ENCODE measurements around the gene CELSR1. TPM values are rescaled to one million over a fixed set of nuclear protein-coding genes. Genes with fewer than 3 reads are reported as not detected.

CELSR1 gene, protein sequence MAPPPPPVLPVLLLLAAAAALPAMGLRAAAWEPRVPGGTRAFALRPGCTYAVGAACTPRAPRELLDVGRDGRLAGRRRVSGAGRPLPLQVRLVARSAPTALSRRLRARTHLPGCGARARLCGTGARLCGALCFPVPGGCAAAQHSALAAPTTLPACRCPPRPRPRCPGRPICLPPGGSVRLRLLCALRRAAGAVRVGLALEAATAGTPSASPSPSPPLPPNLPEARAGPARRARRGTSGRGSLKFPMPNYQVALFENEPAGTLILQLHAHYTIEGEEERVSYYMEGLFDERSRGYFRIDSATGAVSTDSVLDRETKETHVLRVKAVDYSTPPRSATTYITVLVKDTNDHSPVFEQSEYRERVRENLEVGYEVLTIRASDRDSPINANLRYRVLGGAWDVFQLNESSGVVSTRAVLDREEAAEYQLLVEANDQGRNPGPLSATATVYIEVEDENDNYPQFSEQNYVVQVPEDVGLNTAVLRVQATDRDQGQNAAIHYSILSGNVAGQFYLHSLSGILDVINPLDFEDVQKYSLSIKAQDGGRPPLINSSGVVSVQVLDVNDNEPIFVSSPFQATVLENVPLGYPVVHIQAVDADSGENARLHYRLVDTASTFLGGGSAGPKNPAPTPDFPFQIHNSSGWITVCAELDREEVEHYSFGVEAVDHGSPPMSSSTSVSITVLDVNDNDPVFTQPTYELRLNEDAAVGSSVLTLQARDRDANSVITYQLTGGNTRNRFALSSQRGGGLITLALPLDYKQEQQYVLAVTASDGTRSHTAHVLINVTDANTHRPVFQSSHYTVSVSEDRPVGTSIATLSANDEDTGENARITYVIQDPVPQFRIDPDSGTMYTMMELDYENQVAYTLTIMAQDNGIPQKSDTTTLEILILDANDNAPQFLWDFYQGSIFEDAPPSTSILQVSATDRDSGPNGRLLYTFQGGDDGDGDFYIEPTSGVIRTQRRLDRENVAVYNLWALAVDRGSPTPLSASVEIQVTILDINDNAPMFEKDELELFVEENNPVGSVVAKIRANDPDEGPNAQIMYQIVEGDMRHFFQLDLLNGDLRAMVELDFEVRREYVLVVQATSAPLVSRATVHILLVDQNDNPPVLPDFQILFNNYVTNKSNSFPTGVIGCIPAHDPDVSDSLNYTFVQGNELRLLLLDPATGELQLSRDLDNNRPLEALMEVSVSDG (N-terminal part only)
- 0.41 and 0.43 TPM in 2 replicates for total RNA-seq

DNA sequence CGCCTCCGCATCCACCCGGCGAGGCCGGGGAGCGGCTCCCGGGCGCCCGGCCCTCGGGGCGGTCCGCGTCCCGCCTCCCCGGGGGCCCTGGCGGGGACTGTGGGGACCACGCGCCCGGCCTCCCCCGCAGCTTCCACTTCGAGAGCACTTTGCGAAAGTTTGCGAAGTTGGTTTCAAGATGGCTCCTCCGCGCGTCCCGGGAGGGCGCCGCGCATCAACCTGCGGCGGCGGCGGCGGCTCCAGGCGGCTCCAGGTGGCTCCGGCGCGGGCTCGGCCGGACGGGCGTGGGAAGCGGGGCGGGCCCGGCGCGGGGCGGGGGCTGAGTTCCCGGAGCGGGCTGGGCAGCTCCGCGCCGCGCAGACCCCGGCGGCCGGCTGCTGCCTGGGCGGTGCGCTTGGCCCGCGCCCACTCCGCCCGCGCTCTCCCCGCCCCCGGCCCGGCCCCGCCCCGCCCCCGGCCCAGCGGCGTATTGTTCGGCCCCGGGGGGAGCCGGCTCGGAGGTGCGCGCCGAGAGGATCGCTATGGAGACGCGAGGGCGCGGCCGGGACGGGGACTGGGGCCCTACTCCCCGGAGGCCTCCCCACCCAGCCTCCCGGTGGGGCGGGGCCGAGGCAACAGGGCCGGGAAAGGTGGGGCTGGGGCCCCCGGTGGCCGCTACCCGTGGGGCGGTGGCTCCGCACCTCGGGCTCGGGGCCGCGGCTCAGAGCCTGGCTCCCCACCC is at the start of gene CELSR1:
Gene CELSR1, minus strand, starts transcription at position 396 of the 721 bp plus-strand sequence. CDS start 450 bp downstream, outside the sequence.
- intact Hi-C loops (cut with micrococcal nuclease): no loop called here

DNA sequence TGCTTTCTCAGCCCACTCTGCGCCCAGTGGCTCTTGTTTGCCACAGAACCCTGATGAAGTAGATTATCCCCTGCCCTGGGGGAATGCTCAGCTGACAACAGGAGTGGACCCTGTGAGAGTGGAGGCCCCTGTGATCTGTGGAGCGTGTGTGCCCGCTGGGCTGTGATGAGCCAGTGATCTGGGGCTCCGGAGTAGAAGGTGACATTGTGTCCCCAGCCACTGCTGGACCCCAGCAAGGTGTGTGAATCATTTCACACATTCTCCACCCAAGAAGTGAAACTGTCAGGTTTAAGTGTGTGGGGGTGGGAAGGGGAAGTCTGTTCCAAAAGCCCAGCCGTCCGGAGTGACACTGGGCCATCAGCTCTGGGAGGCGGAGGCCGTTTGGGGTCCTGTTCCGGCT is 49.6 kb upstream of the CELSR1 start:
- intact Hi-C loops (cut with micrococcal nuclease): loop anchor here (2.0 kb wide), 1 partner anchor 26 kb away; no protein-coding TSS in a partner anchor

DNA sequence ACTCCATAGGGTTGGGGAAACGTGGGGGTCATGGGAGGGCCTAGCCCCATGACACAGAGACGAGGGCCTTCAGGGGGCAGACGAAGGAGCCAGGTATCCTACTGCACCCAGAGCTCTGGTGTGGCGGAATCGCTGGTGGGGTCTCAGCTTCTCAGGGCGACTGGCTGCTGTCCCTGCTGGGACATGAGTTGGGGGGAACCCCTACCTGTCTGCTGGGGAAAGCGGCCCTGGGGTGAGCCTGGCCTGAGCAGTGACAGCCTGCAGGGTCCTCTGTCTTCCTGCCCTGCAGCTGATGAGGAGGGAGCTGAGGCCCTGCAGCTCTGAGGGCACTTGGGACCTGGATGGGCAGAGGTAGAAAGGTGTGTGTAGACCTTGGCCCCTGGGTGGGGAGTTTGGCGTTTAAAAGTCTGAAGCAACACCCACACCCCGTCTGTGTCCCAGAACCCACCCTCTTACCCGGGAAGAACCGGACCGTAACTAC is 49.2 kb upstream of the CELSR1 start:
- intact Hi-C loops (cut with micrococcal nuclease): loop anchor here (2.0 kb wide), 1 partner anchor 26 kb away; no protein-coding TSS in a partner anchor

DNA sequence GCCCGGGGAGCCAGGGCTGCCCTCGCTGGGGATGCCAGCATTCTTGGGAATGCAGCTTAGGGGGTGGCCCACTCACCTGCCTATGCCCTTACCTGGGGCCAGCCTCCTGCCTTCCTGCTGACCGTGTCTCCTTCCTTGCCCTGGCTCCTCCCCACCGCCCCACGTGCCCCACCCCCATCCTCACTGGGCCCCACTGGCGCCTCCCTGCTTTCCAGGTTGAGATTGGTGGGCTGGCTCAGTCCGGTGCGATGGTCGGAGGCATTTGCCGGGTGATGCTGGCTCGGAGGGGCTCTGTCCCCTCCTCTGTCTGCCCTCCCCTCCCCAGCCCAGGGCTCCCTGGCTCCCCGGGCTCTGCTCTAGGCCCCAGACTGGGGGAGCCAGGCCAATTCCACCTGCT is 48.7 kb upstream of the CELSR1 start:
- intact Hi-C loops (cut with micrococcal nuclease): loop anchor here (2.0 kb wide), 1 partner anchor 27 kb away; no protein-coding TSS in a partner anchor

DNA sequence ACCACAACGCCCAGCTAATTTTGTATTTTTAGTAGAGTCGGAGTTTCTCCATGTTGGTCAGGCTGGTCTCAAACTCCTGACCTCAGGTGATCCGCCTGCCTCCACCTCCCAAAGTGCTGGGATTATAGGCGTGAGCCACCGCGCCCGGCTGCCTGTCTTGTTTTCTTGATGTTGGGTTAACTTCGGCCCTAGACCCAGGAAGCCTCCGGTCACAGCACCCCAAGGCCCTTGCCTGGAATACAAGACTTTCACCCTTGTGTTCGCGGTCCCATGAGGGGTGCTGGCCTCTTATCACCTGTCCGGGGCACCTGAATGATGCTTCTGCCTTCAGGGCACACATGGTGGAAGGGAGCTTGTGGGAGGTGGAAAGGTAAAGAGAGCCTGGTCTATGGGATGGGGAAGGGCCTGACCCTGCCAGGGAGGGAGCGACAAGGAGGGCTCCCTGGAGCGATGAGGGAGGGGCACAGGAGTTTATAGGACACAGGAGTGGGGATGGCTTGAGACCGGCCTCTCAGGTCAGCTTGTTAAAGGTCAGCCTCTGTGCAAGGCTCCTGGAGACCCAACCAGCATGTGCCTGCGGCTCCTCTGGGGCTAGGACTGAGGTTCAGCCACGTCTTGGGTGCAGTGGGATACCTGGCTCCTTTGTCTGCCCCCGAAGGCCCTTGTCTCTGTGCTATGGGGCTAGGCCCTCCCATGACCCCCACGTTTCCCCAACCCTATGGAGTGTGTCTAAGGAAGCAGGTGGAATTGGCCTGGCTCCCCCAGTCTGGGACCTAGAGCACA is 48.1 kb upstream of the CELSR1 start:
- intact Hi-C loops (cut with micrococcal nuclease): loop anchor here (2.0 kb wide), 1 partner anchor 27 kb away; no protein-coding TSS in a partner anchor

DNA sequence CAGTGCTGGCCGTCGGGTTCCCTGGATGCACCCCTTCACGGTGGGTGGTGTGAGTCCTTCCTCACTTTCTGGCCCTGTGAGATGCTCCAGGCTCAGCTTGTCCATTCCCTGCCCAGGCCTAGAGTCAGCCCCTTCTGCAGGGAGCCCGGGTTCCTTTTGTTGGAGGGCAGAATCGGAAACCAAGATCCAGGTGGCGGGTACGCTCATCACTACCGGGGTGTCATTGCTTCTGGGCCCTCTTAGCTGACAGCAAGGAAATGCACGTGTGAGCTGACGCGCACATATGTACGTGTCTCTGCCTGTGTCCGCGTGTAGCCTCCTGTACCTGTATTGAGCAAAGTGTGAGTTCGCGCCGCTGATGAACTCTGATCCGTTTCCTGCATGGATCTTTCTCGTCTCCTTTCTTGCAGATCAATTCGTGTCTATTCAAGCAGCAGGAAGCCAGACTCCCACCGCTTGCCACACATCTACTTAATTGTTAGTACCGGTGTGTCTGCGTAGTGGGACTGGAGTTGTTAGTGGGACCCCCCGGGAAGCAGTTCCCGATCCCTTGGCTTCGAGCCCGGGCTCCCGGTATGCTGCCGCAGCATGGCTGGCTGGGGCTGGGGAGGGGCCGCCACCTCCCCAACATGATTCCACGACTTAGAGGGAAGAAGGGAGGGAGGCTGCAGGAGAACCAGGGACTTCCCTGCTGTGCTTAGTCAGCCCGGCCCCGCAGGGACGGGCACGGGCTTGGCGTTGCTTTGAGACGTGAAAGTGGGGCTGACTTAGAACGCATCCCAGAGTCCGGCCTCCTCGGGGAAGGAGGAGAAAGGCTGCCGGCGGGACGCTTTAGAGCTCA is 46.9 kb upstream of the CELSR1 start:
- intact Hi-C loops (cut with micrococcal nuclease): no loop called here

DNA sequence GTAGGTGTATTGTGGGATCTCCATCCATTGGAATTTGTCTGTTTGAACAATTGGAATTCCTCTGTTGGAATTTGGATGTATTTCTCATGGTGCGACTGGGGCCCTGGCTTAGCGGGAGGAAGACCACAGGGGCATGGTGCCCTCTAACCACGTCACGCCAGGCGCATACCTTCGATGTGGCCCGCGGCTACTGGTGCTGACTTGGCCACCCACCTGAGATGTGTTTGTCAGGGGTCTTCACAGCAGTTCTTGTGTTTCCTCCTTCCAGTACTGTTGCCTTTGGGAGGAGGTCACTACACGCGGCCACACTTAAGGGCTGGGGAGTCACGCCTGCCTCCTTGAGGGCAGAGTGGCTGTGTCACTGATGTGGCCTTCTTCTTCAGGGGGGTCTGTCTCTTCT is 46.2 kb upstream of the CELSR1 start:
- intact Hi-C loops (cut with micrococcal nuclease): no loop called here

DNA sequence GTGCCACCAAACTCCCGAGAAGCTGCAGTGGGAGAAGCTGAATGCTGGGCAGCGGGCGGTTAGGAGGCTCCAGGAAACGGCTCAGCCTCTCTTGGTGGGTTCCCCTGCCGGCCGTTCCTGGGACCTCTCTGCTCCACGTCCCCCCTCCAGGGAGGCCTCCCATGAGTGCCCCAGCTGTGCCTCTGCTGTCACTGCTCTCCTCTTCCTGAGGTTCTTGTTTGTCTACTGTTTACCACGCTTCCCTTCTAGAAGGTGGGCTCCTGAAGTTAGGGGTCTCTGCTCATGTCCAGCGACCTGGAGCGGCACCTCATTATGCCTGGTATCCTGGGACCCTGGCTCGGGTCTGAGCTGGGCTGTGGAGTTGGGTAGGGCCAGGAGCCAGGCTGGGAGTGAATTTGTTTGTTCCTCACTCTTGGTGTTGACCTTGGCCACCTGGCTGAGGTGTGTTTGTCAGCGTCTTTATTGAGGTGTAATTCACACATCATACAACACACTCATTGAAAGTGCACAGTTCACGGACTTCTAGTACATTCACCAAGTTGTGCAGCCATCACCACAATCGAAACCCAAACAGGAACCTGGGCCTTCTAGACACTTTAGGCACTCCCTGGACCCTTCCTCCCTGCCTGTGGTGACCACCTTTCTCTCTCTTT is 45.0 kb upstream of the CELSR1 start:
- intact Hi-C loops (cut with micrococcal nuclease): no loop called here

DNA sequence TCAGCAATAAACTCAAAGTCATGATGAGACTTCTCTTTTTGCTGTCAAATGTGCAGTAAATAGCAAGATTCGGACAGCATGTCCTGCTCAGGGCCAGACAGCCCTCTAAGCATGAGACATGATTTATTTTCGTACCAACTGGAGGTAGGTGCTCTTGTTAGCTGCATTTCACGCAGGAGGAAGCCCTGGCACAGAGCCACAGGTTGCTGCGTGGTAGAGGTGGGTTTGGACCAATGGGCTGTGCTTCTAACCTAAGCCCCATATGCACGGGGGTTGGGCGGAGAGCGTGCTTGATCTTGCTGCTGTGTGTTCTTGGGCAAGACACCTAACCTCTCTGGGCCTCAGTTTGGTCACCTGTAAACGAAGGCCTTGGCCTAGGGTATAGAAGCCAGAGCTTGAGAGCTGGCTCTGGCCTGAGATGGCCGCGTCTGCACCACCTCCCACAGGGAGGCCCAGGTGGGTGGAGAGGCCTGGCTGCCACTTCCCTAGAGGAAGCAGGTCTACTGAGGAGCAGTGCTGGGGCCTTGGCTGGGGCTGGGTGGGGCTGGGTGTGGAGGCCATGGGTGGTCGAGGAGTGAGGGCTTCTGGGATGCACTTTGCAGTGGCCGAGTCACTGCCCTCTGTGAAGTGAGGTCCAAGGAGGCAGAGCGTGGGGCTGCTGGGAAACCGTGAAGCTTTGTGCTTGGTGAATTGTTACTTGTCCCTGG is 44.3 kb upstream of the CELSR1 start:
- intact Hi-C loops (cut with micrococcal nuclease): no loop called here

DNA sequence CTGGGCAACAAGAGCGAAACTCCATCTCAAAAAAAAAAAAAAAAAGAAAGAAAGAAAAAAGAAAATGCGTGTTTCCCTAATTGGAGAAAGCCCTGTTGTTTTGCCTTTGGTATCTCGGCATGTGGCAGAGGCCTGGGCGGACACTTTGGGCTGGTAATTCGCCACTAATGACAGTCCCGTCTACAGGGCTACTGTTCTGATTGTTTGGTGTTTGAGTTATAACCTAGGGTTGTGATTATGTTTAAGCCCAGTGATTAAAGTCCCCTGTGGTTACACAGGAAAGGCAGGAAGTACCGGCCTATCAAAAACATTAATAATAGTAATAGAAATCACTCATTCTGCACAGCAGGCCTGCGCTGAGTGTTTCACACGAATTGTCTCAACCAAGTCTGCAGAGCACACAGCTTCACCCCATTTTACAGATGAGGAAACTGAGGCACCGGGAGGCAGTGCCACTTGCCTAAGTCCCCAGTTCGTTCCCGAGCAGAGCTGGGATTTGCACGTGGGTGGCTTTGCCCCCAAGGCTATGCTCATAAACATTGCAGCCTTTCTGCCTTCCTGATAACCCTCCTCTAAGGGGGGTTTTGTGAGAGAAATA is 43.6 kb upstream of the CELSR1 start:
- intact Hi-C loops (cut with micrococcal nuclease): no loop called here

DNA sequence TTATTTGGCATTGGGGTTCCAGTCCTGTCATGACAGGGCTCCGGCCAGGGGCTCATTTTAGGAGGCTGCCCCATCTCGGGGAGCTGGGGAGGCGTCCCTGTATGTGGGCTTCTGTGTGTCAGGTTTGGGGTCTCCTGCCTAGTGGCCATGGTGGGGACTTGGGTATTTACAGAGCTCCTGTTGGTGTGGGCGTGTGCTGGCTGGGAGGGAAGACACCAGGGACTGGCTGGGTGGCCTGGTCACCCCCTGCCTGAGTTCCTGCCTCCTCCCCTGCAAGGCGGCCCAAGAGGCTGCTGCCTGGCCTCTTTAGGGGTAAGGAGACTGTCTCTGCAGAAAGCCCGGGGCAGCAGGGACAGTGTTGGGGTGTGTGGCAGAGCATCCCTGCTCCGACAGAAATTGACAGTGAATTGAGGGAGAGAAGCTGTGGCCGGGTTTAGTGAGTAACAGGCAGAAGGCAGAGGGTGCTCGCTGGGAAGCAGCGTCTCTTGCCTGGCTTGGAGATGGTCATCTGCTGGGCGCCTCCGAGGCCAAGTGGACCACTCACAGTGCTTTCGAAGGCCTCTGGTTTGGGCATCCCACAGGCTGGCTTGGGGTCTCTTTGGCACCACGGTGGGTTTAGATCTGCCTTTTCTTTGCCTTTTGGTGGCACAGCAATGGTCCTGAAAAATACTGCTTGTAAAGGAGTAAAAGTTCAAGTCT is 42.5 kb upstream of the CELSR1 start:
- intact Hi-C loops (cut with micrococcal nuclease): loop anchor here (5.0 kb wide), 2 partner anchors 32 to 92 kb away; no protein-coding TSS in a partner anchor

DNA sequence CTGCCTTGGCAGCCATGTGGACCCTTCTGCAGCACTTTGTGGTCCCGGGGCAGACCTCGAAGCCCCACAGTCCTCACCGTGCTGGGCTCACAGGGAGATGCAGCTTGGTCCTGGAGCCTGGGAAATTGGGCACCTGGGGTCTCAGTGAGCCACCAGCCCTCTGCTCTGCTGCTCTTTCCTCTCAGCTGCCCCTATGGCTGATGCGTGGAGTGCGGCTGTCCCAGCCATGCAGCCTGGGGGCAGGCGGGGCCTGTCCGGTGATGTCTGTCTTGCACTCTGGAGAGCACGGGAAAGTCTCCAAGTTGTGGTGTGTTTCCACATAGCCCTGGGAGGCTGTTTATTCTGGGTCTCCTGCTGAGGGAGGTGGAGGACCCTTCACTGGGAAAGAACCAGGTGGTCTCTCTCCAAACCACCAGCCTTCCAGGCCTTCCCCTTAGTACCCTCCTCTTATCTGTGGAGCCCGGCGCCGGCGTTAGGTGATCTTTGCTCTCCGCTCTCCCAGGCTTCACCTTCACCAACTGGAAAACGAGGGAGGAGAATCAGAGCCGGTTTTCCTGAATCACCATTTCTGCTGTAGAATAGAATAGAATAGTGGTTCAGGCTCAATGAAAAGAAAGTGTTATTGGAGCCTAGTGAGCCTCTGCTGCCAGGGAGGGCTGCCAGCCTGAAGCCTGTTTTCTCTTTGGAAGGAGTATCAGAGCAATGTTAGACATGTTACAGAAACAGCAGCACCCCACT is 41.6 kb upstream of the CELSR1 start:
- intact Hi-C loops (cut with micrococcal nuclease): loop anchor here (5.0 kb wide), 2 partner anchors 33 to 93 kb away; no protein-coding TSS in a partner anchor

DNA sequence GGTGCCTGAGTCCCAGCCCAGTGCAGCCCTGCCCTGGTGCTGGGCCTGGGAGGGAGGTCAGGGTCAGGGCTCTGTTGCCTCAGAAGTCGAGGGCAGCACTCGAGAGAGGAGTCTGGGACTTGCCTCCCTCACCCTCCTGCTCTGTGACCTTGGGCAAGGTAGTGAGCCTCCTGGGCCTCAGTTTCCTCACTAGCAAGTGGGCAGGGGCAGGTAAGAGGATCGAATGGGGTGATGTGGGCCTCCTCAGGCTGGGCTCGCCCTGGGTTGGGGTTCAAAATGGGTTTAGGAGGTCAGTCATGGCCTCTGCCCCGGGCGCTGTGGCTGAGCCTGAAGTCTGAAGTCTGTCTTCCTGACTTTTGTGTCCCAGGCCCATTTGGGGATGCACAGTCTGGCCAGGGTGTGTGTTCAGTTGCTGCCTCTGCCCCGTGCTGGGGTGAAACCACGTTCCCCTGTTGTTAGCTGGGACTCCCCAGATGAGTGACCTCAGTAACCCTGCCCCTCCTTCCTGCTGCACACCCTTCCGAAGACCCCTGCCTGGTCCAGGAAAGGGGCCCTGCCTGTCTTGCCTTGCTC is 40.9 kb upstream of the CELSR1 start:
- intact Hi-C loops (cut with micrococcal nuclease): loop anchor here (5.0 kb wide), 2 partner anchors 34 to 94 kb away; no protein-coding TSS in a partner anchor

DNA sequence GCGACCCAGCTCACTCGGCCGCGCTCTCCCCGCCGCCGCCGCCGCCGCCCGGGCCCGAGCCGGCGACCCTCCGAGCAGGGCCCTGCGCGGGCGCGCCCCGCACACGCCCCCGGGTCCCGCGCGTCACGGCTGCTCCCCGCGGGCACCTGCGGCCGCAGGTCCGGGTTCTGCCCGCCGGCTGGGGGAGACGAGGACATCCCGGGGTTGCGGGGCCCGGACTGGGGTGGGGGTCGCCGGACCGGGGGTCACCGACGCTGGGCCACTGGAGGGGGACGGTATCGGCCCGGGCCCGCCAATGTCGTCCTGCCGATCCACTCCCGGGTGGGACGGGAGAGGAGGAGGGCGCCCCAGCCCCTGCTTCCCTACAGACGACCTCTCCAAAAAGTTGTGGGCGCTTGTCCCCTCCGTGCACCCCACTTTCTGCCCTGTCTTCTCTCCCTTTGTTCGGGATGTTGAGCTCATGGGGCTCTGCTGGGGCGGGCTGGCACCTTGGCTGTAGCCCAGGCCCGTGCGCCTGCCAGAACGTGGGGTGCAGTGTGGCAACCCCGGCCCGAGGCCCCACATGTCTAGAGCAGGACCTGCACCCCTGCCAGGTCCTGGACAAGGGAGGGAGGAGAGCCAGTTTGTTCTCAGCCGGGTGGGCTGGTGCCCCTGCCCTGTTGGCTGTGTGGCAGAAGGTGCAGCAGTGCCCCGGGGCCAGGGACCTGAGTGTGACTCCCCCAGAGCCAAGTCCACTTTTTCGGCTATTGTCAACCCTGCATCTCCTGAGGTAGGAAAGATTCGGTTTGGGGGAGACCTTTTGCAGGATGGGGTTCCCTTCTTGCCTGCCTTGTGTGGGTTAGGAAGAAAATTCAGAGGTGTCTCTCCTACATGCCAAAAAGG is 40.2 kb upstream of the CELSR1 start:
- intact Hi-C loops (cut with micrococcal nuclease): loop anchor here (5.0 kb wide), 2 partner anchors 35 to 95 kb away; no protein-coding TSS in a partner anchor
